GM13976 (cell line): Measurements from ENCODE around the gene ASCC3.

Source experiments
- DNase-seq: peaks from one replicate; pipeline ENCODE4 v3.0.0; 2012; ENCODE audit warnings: low spot score
- CTCF ChIP-seq: IDR thresholded peaks from 2 replicates; pipeline ENCODE4 v1.5.1; 2012; ENCODE audit warnings: borderline replicate concordance, mild to moderate bottlenecking; ENCODE audit not compliant: insufficient read depth; ENCODE audit errors: extremely low read depth, missing control alignments, control extremely low read depth
- in situ Hi-C: fragments of 300-500 bp; cut with MboI; formaldehyde crosslinking; loops from one replicate; pipeline ENCODE4 v1.12.0; 2022; ENCODE audit warnings: low sequenced_read_pairs, mixed read lengths, inconsistent platforms; ENCODE audit not compliant: unreplicated experiment

Gene ASCC3

GRCh38 chr6:100458841-100459591, 422.1 kb downstream of the ASCC3 start:
- DNase-seq, result no peak
- no peak for TF ChIP-seq CTCF
- in situ Hi-C loops, result loop anchor here (25.0 kb wide), 1 partner anchor 847 kb away; the partner anchor contains the start of gene PRDM13
